ENCODE data around the gene XPC.

XPC gene

GRCh38 chr3:14222457-14222856 lies 44.1 kb upstream of the XPC start:
- no peak for TF ChIP-seq CTCF (conservative IDR thresholded peaks at IDR 0.05)
- no peak overlapping the region for H3K27ac ChIP-seq

GRCh38 chr3:14221902-14222301 lies 43.5 kb upstream of the XPC start:
- H3K27ac ChIP-seq = no peak overlapping the region
- no peak for TF ChIP-seq CTCF (conservative IDR thresholded peaks at IDR 0.05)

GRCh38 chr3:14220933-14221332 lies 42.5 kb upstream of the XPC start:
- no peak overlapping the region for H3K27ac ChIP-seq
- no peak for TF ChIP-seq CTCF (conservative IDR thresholded peaks at IDR 0.05)

GRCh38 chr3:14218355-14218754 lies 40.0 kb upstream of the XPC start:
- no peak for TF ChIP-seq CTCF (conservative IDR thresholded peaks at IDR 0.05)
- no peak overlapping the region for H3K27ac ChIP-seq

GRCh38 chr3:14216257-14217048 lies 38.1 kb upstream of the XPC start:
- 0 out of 2 replicates have a peak, but pooled peaks have one; percentile 17 for TF ChIP-seq CTCF (conservative IDR thresholded peaks at IDR 0.05)
- no peak overlapping the region for H3K27ac ChIP-seq

GRCh38 chr3:14214764-14215163 lies 36.4 kb upstream of the XPC start:
- no peak overlapping the region for H3K27ac ChIP-seq
- no peak for TF ChIP-seq CTCF (conservative IDR thresholded peaks at IDR 0.05)

- no peak for TF ChIP-seq CTCF (conservative IDR thresholded peaks at IDR 0.05)
- H3K27ac ChIP-seq = no peak overlapping the region
Measured at GRCh38 chr3:14213066-14213774, 34.8 kb upstream of the XPC start.
